ENCODE measurements around the gene SLC7A6. TPM values are rescaled to one million over a fixed set of nuclear protein-coding genes. Genes with fewer than 3 reads are reported as not detected.

SLC7A6 gene
- total RNA-seq, 1 donor from 2014 or later, result 11.6 TPM

- Mint-ChIP-seq H3K36me3 (ENCODE audit: insufficient read depth) (peaks cover 4% of the 10 kb centered on the region), H3K4me3 (ENCODE audit: low read depth) (no peak overlapping the region), H3K4me1 (ENCODE audit: low read depth) (no peaks in the 10 kb centered on the region), H3K9me3 (ENCODE audit: low read depth) (no peaks in the 10 kb centered on the region), H3K27me3 (no peaks in the 10 kb centered on the region), H3K27ac (no peak overlapping the region)
- no peak for TF ChIP-seq CTCF (IDR thresholded peaks at IDR 0.05; ENCODE audit: unreplicated experiment)
- DNase-seq (ENCODE audit: low spot score, unreplicated experiment), result no peak
Observed at GRCh38 chr16:68290450-68290849, 26.1 kb downstream of the SLC7A6 start.

GRCh38 chr16:68291227-68291626, 26.9 kb downstream of the SLC7A6 start:
- no peak overlapping the region for H3K4me3 Mint-ChIP-seq (ENCODE audit: low read depth)
- no peaks in the 10 kb centered on the region for H3K27me3 Mint-ChIP-seq
- no peak for DNase-seq (ENCODE audit: low spot score, unreplicated experiment)
- H3K27ac Mint-ChIP-seq, result no peak overlapping the region
- H3K4me1 Mint-ChIP-seq (ENCODE audit: low read depth), result no peaks in the 10 kb centered on the region
- H3K9me3 Mint-ChIP-seq (ENCODE audit: low read depth), result no peaks in the 10 kb centered on the region
- no peak for TF ChIP-seq CTCF (IDR thresholded peaks at IDR 0.05; ENCODE audit: unreplicated experiment)
- peaks cover 3% of the 10 kb centered on the region for H3K36me3 Mint-ChIP-seq (ENCODE audit: insufficient read depth)

- DNase-seq (ENCODE audit: low spot score, unreplicated experiment), result no peak
- H3K36me3 Mint-ChIP-seq (ENCODE audit: insufficient read depth), result peaks cover 3% of the 10 kb centered on the region
- no peaks in the 10 kb centered on the region for H3K4me1 Mint-ChIP-seq (ENCODE audit: low read depth)
- H3K9me3 Mint-ChIP-seq (ENCODE audit: low read depth), result no peaks in the 10 kb centered on the region
- no peak for TF ChIP-seq CTCF (IDR thresholded peaks at IDR 0.05; ENCODE audit: unreplicated experiment)
- H3K4me3 Mint-ChIP-seq (ENCODE audit: low read depth), result no peak overlapping the region
- no peak overlapping the region for H3K27ac Mint-ChIP-seq
- no peaks in the 10 kb centered on the region for H3K27me3 Mint-ChIP-seq
Observed at GRCh38 chr16:68292425-68292824, 28.1 kb downstream of the SLC7A6 start.

- H3K36me3 Mint-ChIP-seq (ENCODE audit: insufficient read depth), result peaks cover 4% of the 10 kb centered on the region
- DNase-seq (ENCODE audit: low spot score, unreplicated experiment), result no peak
- TF ChIP-seq CTCF (IDR thresholded peaks at IDR 0.05; ENCODE audit: unreplicated experiment), result no peak
- H3K4me1 Mint-ChIP-seq (ENCODE audit: low read depth), result peaks cover 7% of the 10 kb centered on the region
- H3K9me3 Mint-ChIP-seq (ENCODE audit: low read depth), result no peaks in the 10 kb centered on the region
- no peak overlapping the region for H3K27ac Mint-ChIP-seq
- H3K4me3 Mint-ChIP-seq (ENCODE audit: low read depth), result no peak overlapping the region
- H3K27me3 Mint-ChIP-seq, result no peaks in the 10 kb centered on the region
Observed at GRCh38 chr16:68296291-68296690, 32.0 kb downstream of the SLC7A6 start.

- no peaks in the 10 kb centered on the region for H3K9me3 Mint-ChIP-seq (ENCODE audit: low read depth)
- H3K36me3 Mint-ChIP-seq (ENCODE audit: insufficient read depth), result peaks cover 6% of the 10 kb centered on the region
- no peak for TF ChIP-seq CTCF (IDR thresholded peaks at IDR 0.05; ENCODE audit: unreplicated experiment)
- H3K27me3 Mint-ChIP-seq, result no peaks in the 10 kb centered on the region
- peaks cover 7% of the 10 kb centered on the region for H3K4me1 Mint-ChIP-seq (ENCODE audit: low read depth)
- H3K27ac Mint-ChIP-seq, result peak overlapping the region; percentile 17
- H3K4me3 Mint-ChIP-seq (ENCODE audit: low read depth), result no peak overlapping the region
- no peak for DNase-seq (ENCODE audit: low spot score, unreplicated experiment)
Observed at GRCh38 chr16:68296693-68297092, 32.4 kb downstream of the SLC7A6 start.
